IPS-11a (cell line): Measurements from ENCODE around the gene ADGRB2.
"Not testable (repeated sequence)": the region's sequence is repeated elsewhere in the genome, so short reads cannot be mapped to it uniquely, and the experiment has no call there.

Source experiments
- H3K4me3 ChIP-seq: one replicate; pipeline ENCODE4 v1.5.1; 2013; ENCODE audit warnings: low read depth, low read length, control low read depth

ADGRB2 gene

GRCh38 chr1:31730336-31731048 lies 33.6 kb downstream of the ADGRB2 start:
- no peak overlapping the region for H3K4me3 ChIP-seq

DNA sequence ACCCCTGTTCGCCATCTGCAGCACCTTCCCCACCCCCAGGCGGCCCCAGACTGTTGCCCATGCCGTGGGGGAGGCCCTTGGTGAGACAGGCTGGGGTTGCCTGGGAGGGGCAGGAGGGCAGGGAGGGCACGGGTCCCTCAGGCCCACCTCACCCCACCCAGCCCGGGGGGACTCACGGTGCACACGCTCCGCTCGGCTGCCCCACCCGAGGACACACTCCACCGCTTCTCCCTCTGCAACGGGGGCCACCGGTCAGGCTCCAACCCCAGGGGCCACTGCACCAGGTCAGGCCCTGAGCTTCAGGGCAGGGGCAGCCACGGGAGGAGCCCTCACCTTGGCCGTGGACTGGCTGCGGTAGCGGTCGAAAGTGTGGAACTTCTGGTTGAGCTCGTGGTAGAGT lies 36.3 kb downstream of the ADGRB2 start:
- no peak overlapping the region for H3K4me3 ChIP-seq

DNA sequence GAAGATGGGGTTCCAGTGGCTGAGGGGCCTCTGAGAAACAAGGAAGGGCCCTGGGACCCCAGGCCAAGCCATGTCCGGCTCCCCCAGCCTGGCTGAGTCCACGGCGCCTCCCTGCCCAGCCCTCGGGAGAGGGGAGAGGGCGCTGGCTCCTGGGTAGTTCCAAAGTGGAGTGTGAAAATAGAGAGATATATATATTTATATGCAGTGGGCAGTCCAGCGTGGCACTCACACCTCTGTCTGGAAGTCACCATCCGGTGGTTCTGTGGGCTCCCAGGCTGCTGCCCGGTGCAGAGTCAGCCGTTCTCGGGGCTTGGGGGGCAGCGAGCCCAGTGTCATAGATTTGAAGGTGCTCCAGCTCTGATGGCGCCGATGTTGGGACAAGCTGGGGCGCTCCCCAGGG lies 36.9 kb downstream of the ADGRB2 start:
- H3K4me3 ChIP-seq = no peak overlapping the region

- H3K4me3 ChIP-seq = no peak overlapping the region
These were observed 37.4 kb downstream of the ADGRB2 start for GRCh38 chr1:31726715-31727114.

DNA sequence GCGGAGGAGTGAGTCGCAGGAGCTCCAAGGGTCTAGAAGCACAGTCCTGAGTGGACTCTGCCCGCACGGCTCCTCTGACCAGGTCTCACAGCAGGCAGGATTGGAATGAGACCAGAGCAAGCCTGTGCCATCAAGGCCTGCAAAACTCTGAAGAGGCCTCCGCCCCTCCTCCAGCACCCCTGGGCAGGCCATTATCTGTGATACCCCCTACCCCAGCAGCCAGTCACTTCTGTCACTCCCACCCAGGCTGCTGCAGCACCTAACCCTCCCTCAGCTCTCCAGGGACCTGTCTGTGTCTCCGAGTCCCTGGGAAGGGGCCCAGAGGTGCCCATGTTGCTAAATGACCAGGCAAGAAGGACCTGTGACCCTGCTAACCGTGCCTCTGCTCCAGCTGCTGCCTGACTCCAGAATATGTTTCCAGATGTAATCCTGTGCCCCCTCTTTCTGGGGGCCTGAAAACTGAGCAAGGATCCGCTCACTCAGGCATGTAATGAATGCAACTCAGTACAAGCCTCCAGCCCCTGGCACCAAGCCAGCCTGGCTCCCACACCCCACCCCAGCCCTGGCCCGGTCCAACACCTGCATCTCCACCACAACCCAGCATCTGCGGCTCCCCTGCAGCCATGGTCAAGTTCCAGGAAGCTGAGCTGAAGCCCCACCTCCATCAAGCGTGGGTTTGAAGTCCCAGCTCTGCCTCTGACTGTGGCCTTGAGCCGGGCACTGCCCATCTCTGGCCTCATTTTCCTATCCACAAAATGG lies 38.2 kb downstream of the ADGRB2 start:
- H3K4me3 ChIP-seq = no peak overlapping the region

DNA sequence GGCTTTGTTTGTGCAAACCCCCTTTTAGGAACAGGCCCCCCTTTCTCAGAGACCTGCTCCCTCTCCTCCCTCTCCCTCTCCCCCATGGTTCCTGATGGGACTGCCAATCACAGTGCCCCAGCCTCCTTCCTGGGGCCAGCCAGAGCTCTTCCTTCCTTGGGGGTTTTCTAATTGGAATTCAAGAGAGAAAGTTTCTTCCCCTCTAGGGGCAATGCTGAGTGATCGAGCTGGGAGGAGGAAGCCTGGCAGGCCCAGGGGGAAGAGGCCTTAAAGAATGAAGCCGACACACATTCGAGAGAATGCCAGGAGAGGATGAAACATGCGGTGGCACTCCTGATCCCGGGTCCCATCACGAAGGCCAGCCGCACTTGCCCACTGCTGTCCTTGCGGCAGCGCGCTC lies 39.0 kb downstream of the ADGRB2 start:
- H3K4me3 ChIP-seq = no peak overlapping the region

DNA sequence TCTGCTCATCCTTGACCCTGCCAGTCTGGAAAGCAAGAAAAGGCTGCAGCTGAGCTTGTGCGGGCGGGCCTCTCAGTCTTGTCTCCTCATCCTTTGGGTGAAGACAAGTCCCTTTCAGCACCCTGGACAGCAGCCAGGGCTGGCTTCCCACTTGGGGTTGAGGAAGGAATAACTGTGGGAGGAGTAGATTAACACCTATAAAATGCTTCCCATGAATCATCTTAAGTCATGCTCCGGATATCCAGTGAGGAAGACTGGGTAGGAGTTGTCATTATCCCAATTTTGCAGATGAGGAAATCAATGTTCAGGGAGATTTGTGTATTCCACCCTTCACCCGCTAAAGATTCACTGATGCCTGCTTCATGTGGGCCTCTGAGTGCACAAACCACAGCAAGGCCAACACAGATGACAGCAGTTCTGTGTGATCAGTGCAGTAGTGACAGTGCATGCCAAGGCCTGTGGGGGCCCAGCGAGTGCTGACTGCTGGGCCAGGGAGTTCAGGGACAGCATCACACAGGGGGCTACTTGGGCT lies 40.2 kb downstream of the ADGRB2 start:
- no peak overlapping the region for H3K4me3 ChIP-seq

- H3K4me3 ChIP-seq = no peak overlapping the region
These were observed 45.7 kb downstream of the ADGRB2 start for GRCh38 chr1:31718327-31718897.

DNA sequence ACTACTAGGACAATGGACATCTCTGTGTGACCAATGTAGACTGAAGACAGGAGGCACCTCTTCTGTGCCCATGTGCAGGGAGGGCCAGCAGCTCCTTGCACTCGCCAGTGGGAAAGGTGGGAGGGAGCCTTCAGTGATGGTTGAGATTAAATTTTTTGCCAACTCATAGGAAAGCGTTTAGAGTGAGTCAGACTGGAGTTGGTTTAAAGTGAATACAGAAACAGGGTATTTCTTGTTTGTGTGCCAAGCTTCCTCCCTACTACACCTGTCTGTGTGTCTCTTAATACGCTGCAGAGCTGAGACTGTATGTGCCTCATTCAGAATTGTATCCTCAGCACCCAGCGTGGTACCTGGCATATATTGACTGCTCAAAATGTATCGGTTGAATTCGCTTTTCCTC lies 46.8 kb downstream of the ADGRB2 start:
- no peak overlapping the region for H3K4me3 ChIP-seq

- H3K4me3 ChIP-seq = no peak overlapping the region
These were observed 48.3 kb downstream of the ADGRB2 start for GRCh38 chr1:31715873-31716220.

GRCh38 chr1:31715087-31715872 lies 48.9 kb downstream of the ADGRB2 start:
- H3K4me3 ChIP-seq = peak overlapping the region; percentile 41

DNA sequence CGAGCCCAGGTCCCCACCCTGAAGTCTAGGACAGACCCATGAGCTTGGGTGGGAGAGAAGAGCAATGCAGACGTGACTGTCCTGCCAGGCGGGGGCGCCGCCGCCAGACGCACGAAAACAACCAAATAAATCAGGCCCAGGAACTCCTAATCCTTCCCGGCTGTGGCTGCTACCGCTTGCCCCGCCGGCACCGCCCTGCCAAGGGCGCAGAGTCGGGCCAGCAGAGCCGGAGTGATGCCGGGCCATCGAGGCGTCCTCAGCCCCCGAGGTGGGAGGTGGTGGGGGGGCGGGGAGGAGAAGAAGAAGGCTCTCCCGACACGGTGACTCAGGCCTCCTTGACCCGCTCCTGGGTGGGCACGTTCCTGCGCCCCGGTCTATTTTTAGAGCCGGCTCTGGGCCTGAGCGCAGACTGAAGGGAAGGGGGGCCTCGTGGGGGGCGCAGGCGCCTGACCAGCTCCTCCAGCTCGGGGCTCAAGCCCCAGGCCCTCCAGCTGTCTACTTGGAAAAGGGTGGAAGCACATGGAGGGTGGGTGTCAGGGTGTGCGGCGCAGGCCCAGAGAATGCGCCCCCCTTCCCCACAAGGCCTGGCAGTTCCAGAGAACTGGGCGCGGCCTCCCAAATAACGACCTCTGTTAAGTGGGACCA lies 49.6 kb downstream of the ADGRB2 start:
- peak overlapping the region; percentile 29 for H3K4me3 ChIP-seq

DNA sequence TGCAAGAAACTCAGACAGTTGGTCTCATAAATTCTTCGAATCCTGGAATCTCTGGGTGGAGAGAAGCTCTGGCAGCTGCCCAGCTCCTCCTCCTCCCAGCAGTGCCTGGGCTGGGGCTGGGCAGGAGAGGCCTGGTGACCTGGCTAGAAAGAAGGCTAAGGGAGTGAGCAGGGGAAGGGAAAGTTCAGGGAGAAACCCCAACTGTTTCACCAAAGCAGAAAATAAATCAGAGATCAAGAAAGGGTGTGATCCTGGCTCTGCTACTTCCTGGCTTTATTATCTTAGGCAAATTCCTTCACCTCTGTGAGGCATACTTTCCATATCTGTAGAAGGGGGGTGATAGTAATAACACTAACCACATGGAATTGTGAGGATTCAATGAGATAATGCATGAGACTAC lies 51.5 kb downstream of the ADGRB2 start:
- H3K4me3 ChIP-seq = no peak overlapping the region

GRCh38 chr1:31712068-31712467 lies 52.1 kb downstream of the ADGRB2 start:
- no peak overlapping the region for H3K4me3 ChIP-seq

- H3K4me3 ChIP-seq = no peak overlapping the region
These were observed 55.8 kb downstream of the ADGRB2 start for GRCh38 chr1:31708324-31708723.

- H3K4me3 ChIP-seq = no peak overlapping the region
These were observed 56.4 kb downstream of the ADGRB2 start for GRCh38 chr1:31707711-31708110.

GRCh38 chr1:31707059-31707600 lies 57.0 kb downstream of the ADGRB2 start:
- H3K4me3 ChIP-seq = not testable (repeated sequence)

- no peak overlapping the region for H3K4me3 ChIP-seq
These were observed 57.6 kb downstream of the ADGRB2 start for GRCh38 chr1:31706384-31707058.

GRCh38 chr1:31705080-31705866 lies 58.9 kb downstream of the ADGRB2 start:
- H3K4me3 ChIP-seq = no peak overlapping the region
